Measurements from ENCODE around the gene PDE1A.
"Not testable (repeated sequence)": the region's sequence is repeated elsewhere in the genome, so short reads cannot be mapped to it uniquely, and the experiment has no call there.

Gene PDE1A

GRCh38 chr2:182406221-182406620, 20.6 kb downstream of the PDE1A start:
- no peak for DNase-seq (ENCODE audit: low read depth in 2 of 2)

- DNase-seq (ENCODE audit: low read depth in 2 of 2), result no peak
Observed at GRCh38 chr2:182404975-182405561, 21.8 kb downstream of the PDE1A start.

GRCh38 chr2:182404092-182404491, 22.7 kb downstream of the PDE1A start:
- no peak for DNase-seq (ENCODE audit: low read depth in 2 of 2)

DNA sequence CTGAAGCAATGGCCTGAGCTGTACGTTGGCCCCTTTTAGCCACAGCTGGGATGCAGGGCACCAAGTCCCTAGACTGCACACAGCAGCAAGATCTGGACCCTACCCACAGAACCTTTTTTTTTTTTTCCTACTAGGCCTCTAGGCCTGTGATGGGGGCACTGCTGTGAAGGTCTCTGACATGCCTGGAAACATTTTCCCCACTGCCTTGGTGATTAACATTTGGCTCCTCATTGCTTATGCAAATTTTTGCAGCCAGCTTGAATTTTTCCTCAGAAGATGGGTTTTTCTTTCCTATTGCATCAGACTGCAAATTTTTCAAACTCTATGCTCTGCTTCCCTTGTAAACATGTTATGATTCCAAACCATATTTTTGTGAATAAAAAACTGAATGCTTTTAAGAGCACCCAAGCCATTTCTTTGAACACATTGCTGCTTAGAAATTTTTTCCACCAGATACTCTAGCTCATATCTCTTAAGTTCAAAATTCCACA, 33.5 kb downstream of the PDE1A start:
- no peak for DNase-seq (ENCODE audit: low read depth in 2 of 2)

DNA sequence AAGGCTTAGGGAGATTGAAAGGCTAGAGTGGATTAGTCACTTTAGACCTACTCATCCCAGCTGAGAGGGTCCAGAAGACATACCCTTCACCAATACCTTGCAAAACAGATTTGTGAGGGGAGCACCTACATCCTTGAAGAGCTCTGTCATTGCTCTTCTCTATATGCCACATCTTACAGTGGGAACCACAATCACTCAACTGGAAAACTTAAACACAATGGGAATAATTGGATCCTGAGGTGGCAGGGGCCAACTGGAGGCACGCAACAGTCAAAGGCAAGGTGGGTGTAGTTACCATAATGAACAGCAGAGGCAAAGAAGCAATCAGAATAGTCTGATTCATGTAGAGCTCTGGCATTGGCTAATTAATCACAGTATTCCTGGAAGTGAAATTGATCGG, 35.4 kb downstream of the PDE1A start:
- DNase-seq (ENCODE audit: low read depth in 2 of 2), result no peak

DNA sequence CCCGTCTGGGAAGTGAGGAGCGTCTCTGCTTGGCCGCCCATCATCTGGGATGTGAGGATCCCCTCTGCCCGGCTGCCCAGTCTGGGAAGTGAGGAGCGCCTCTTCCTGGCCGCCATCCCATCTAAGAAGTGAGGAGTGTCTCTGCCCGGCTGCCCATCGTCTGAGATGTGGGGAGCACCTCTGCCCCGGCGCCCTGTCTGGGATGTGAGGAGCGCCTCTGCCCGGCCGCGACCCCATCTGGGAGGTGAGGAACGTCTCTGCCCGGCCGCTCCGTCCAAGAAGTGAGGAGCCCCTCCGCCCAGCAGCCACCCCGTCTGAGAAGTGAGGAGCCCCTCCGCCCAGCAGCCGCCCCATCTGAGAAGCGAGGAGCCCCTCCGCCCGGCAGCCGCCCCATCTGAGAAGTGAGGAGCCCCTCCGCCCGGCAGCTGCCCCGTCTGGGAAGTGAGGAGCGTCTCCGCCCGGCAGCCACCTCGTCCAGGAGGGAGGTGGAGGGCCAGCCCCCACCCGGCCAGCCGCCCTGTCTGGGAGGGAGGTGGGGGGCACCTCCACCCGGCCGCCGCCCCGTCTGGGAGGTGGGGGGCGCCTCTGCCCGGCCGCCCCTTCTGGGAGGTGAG, 40.5 kb downstream of the PDE1A start:
- DNase-seq (ENCODE audit: low read depth in 2 of 2), result not testable (repeated sequence)

- DNase-seq (ENCODE audit: low read depth in 2 of 2), result no peak
Observed at GRCh38 chr2:182384860-182385259, 42.0 kb downstream of the PDE1A start.

GRCh38 chr2:182381225-182381624, 45.6 kb downstream of the PDE1A start:
- no peak for DNase-seq (ENCODE audit: low read depth in 2 of 2)

DNA sequence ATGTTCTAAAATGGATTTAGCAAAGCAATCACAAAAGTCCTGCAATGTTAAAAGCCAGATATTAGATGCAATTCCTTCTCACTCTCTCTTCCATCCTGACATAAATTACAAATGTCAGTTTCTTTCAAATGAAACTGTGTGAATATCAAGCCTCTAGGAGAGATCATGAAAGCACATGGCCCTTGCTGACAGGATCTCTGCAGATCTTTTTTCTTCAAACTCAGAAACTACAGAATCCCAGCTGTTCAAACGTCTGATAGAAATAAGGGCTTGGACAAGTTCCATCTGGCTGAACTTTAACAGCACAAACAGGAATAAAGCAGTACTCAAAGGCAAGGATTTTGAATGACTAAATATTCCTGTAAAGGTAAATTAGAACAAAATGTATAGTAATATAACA, 47.6 kb downstream of the PDE1A start:
- no peak for DNase-seq (ENCODE audit: low read depth in 2 of 2)

DNA sequence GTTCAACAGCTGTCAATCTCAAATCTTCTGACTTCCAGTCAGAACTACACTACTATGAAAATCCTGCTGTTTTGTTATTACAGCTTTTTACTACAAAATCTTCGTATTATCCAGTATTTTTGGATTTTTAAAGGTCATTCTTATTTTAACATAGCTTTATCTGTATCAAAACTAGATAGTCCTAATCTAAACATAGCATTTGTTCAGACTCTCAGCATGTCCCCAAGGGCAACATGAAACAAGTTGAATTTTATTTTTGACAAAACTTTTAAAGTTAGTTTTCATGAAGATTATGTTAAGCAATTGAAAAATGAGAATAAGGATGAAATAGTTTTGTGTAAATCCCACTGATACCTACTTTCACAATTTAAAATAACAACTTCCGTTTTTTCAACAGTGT, 48.1 kb downstream of the PDE1A start:
- DNase-seq (ENCODE audit: low read depth in 2 of 2), result no peak

DNA sequence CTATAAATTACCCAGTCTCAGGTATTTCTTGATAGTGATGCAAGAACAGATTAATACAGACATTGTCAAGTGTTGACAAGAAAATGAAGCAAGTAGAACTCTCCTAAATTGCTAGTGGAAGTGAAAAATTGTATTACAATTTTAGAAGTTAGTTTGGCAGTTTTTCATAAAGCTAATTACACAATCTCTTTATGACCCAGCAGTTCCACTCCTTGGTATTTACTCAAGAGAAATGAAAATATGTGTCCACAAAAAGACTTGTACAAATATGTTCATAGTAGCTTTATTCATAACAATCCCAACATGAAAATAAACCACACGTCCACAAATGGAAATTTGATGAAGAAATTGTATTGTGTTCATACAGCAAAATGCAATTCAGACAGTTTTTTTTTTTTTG, 49.4 kb downstream of the PDE1A start:
- no peak for DNase-seq (ENCODE audit: low read depth in 2 of 2)

DNA sequence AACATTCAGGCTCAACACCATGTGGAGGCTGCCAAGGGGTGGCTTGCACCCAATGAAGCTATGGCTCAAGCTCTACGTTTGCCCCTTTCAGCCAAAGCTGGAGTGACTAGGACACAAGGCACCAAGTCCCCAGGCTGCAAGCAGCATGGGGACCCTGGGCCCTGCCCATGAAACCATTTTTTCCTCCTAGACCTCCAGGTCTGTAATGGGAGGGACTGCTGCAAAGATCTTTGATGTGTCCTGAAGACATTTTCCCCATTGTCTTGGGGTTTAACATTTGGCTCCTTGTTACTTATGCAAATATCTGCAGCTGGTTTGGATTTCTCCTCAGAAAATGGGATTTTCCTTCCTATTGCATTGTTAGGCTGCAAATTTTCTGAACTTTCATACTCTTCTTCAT, 51.0 kb downstream of the PDE1A start:
- no peak for DNase-seq (ENCODE audit: low read depth in 2 of 2)

GRCh38 chr2:182372661-182373060, 54.2 kb downstream of the PDE1A start:
- DNase-seq (ENCODE audit: low read depth in 2 of 2), result no peak

GRCh38 chr2:182368996-182369395, 57.8 kb downstream of the PDE1A start:
- no peak for DNase-seq (ENCODE audit: low read depth in 2 of 2)

DNA sequence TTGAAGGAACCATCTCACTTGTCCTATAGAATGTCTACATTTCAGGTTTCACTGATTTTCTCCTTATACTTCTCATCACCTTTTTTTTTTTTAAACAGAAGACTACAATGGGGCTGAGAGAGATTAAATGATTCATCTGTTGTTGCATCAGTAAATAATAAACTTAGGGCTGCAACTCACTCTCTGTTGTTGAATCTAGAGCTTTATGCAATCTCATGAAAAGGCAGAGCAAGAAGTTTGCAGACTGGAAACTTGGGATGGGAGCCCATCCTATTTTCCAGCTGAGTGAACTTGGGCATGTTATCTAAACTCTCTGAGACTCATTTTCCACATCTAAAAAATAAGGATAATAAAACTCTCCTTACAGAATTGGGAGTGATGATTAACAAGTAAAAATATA, 58.4 kb downstream of the PDE1A start:
- DNase-seq (ENCODE audit: low read depth in 2 of 2), result no peak

DNA sequence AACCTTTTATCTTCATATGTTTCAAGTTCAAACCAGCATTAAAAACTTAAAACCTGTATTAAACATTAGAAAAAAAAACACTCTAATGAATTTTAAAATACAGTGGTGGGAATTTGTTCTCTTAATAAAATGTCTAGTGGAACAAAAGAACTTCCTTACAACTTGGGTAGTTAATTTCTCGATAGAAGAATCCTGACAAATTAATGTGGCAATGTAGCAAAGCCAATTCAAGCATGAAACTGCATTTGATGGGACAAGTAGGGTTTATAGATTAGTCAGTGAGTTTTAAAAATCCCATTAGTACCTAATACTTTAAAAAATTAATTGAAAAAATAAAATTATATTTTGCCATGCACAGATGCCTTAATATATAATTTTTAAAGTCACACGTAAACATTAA, 59.4 kb downstream of the PDE1A start:
- no peak for DNase-seq (ENCODE audit: low read depth in 2 of 2)

DNA sequence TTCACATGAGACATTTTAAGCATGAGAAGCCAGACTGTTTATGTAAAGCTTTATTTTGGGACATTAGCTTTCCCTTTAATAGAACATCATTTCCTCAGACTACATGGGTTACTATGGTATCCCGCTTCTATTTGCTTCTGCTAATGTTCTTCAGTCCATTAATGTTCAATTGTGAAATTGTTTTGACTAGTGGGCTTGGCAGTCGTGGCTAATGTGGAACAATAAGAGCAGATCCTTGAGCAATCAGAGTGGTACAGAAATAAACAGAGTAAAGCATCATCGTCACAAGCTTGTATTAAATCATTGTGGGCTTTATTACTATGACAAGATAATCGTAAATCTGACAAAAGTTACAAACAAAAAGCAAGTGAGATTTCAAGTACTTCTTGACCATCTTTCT, 60.2 kb downstream of the PDE1A start:
- no peak for DNase-seq (ENCODE audit: low read depth in 2 of 2)

GRCh38 chr2:182365855-182366254, 61.0 kb downstream of the PDE1A start:
- DNase-seq (ENCODE audit: low read depth in 2 of 2), result no peak

- no peak for DNase-seq (ENCODE audit: low read depth in 2 of 2)
Observed at GRCh38 chr2:182361477-182361876, 65.4 kb downstream of the PDE1A start.

- DNase-seq (ENCODE audit: low read depth in 2 of 2), result no peak
Observed at GRCh38 chr2:182360663-182361260, 66.1 kb downstream of the PDE1A start.

GRCh38 chr2:182359990-182360662, 66.7 kb downstream of the PDE1A start:
- no peak for DNase-seq (ENCODE audit: low read depth in 2 of 2)

DNA sequence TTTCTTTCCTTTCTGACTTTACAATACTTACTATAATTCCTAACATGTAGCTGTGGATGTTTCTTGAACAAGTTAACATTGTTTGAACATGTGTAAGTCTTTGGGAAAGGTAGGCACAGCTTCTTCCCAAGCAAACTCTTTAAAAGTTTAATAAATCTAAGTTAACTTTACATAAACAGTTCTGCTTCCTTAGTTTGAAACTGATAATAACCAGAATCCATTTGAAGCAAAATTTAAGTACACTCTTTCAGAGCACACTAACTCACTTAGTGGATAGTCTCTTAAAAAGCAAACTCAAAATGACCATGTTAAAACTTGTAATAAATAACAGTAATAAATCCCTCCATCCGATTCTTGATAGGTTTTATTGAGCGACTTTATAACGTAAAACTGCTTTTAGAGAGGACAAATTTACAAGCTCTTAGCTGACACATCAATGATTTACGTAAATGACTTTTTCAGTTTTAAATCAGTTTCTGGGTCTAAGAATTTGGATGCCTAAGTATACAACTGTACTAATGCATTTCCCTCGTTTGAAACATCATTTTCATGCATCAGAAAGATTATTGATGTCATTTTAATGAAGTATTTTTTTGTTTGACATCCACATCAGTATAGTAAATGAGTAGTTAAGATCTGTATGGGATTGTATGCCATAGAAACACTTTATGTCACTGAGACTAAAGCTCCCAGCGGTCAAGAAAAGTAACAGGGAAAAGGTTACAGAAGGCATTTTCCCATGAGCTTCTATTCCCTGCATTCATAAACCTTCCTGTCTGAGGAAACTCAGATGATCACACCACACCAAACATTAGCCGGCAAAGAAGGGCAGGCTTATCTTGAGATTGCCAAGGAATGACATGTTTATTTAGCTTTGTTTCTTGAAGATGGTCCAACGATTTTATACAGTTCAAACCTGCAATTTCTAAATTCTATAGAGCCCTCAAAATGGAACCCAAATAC, 67.5 kb downstream of the PDE1A start:
- DNase-seq (ENCODE audit: low read depth in 2 of 2), result no peak
